Measurements from ENCODE around the gene OAF. TPM values are rescaled to one million over a fixed set of nuclear protein-coding genes. Genes with fewer than 3 reads are reported as not detected.
"Not testable (repeated sequence)": the region's sequence is repeated elsewhere in the genome, so short reads cannot be mapped to it uniquely, and the experiment has no call there.

The OAF gene
- polyA plus RNA-seq, 10 donors: 25.7 to 72.2 (median 52.6) TPM

DNA sequence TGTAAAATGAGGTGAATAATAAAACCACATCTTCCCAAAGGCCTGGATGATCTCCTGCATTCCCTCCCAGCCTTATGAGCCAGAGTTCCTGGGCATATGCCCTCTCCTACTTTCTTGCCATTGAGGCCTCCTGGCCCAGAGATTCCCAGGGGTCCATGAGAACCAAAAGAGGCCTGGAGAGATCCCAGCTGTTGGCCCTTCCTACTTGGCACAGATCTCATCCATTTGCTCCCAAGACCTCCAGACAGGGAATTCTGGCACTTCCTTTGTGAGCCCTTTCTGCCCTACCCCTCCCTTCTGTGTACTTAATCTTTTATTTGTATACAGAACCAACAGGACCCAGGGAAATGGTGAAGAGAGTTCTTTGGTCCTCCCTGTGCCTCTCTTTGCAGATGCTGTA lies 50.5 kb downstream of the OAF start:
- DNase-seq: no peak

DNA sequence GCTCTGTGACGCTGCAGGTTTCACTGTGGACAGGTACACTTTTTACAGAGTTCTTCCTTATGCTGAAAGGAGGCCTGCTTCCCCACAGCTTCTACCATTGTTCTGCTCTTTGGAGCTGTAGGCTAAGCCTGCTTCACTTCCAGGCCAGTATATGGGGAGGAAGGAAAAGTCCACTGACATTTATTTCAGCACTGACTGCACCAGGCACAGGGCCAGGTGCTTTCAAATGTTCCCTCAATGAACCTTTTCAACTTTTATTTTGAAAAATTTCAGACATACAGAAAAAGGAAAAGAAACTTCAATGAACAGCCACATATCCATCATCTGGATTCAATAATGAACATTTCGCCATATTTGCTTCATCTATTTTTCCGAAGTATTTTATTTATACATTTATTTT lies 51.1 kb downstream of the OAF start:
- peak in 2 of 3 donors; percentile 44 to 52 for DNase-seq

GRCh38 chr11:120267319-120267718 lies 56.5 kb downstream of the OAF start:
- no peak for DNase-seq

GRCh38 chr11:120268686-120269085 lies 57.9 kb downstream of the OAF start:
- DNase-seq: no peak

DNA sequence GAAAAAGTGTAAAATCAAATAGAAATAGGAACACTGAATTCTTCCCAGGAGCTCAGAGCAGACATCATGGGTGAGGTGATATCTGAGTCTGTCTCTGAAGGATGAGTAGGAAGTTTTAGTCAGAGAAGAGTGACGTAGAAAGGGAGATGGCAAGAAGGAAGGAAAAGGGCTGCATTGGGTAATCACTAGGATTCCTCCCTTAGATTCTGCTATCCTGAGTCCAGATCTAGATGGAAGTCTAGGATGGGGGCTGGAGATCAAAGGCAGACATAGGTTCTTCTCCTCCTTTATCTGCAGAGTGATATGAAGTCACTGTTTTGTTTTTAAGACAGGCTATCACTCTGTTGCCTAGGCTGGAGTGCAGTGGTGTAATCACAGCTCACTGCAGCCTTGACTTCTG lies 59.6 kb downstream of the OAF start:
- DNase-seq: no peak

GRCh38 chr11:120271672-120272071 lies 60.8 kb downstream of the OAF start:
- DNase-seq: no peak

DNA sequence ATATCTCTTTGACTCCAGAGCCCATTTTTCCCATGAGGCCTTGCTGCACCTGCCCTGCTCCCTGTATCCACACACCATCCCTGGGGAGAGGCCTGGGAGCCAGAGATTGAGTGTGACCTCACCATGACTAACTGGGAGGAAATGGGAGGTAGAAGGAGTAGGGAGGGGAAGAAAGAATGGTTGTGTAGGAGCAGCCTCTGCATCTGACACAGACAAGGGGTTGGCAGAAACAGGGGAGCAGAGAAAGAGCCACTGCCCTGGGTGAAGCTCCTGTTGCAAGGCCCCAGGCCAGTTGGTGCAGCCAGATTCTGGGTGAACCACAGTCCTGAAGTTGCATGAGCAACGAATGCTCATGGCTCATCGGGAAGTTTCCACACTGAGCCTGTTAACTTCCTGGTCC lies 61.5 kb downstream of the OAF start:
- DNase-seq: peak in 1 of 3 donors; percentile 39

DNA sequence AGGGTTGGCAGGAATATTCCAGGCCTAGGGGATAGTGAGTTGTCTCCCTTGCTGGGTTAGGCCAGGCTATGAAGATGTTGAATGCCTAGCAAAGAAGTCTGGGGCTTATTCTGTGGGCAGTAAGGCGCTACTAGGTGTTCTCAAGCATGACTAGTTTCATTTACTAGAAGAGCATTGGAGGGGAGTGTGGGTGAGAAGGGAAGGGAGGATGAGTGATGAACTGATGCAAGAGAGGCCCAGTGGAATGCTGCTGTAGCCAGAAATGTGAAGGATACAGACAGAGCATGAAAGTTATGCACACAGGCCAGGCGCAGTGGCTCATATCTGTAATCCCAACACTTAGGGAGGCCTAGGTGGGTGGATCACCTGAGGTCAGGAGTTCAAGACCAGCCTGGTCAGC lies 62.6 kb downstream of the OAF start:
- DNase-seq: no peak

- DNase-seq: not testable (repeated sequence)
Observed at GRCh38 chr11:120273956-120274355, 63.1 kb downstream of the OAF start.

DNA sequence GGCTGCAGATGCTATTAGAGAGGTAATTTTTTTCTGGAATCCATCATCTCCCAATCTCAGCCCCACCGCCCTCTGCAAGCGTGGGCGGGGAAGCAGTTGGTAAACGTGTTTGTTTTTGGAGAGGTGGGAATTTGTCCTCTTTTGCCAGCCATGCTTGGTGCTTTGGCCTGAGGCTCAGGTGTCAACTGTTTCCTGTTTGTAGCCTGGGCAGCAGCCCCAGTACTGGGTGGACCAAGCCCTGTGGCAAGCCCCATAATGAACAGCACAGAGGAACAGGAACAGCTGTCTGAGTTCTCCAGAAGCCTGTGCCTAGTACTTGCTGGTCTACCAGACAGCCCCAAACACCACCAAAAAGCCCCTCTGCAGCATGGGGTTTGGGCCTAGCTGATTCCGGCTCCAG lies 68.7 kb downstream of the OAF start:
- DNase-seq: no peak

Other genes with a start within 250 kb of the OAF start
- gene TRIM29, start 72.9 kb upstream of the OAF start, polyA plus RNA-seq (ENCODE audit: insufficient read length in 10 of 10): 10 to 100 TPM in 2 of 10 donors, under 1 TPM in 7, not detected in 1; 0.19 to 62.3 (median 0.67) TPM
- gene POU2F3, start 29.1 kb downstream of the OAF start, polyA plus RNA-seq (ENCODE audit: insufficient read length in 10 of 10): 10 to 100 TPM in 1 of 10 donors, 1 to 10 TPM in 1, under 1 TPM in 8; 0.09 to 10.8 (median 0.38) TPM
- 10 to 100 TPM in 2 of 10 donors, 1 to 10 TPM in 8; 6.1 to 12.5 (median 7.8) TPM for gene TLCD5, start 114.3 kb downstream of the OAF start, polyA plus RNA-seq (ENCODE audit: insufficient read length in 10 of 10)
- 10 to 100 TPM; 31.6 to 49.5 (median 41.5) TPM for gene ARHGEF12, start 125.4 kb downstream of the OAF start, polyA plus RNA-seq (ENCODE audit: insufficient read length in 10 of 10)

Measured in muscle of back (tissue), 11 donors.